ENCODE measurements around the gene HIF1A. TPM values are rescaled to one million over a fixed set of nuclear protein-coding genes. Genes with fewer than 3 reads are reported as not detected.
A peak's percentile ranks its signal among the peaks of the same experiment; 100 is the strongest.

Gene HIF1A
- total and polyA plus RNA-seq, 12 donors, result 47.2 to 531 (median 331) TPM

- peak overlapping the region in 2 of 5 donors; percentile 0 to 42 for H3K27ac ChIP-seq
- peaks cover 0 to 96% of the 10 kb centered on the region in 2 donors for H3K36me3 ChIP-seq (replicated peaks in 1 of 2)
- intact Hi-C loops (cut with DNase I), result no loop called here
- H3K9me3 ChIP-seq (replicated peaks in 1 of 3), result no peaks in the 10 kb centered on the region
- no peak overlapping the region for H3K4me3 ChIP-seq
- 41 to 45% (median 43%) methylated on average over 4 of the region's 4 CpGs for WGBS, 4 donors
- TF ChIP-seq POLR2A (IDR thresholded peaks at IDR 0.05) (no peak), CTCF (IDR thresholded peaks at IDR 0.05) (no peak)
- peaks cover 0 to 13% of the 10 kb centered on the region in 2 donors for H3K4me1 ChIP-seq (replicated peaks in 1 of 2)
- no peak for DNase-seq
- H3K27me3 ChIP-seq, result no peaks in the 10 kb centered on the region
Measured at GRCh38 chr14:61736751-61737150, 41.4 kb downstream of the HIF1A start.

GRCh38 chr14:61737915-61738314 is 42.6 kb downstream of the HIF1A start:
- Histone ChIP-seq H3K36me3 (replicated peaks in 1 of 2) (peaks cover 0 to 97% of the 10 kb centered on the region in 2 donors), H3K27me3 (no peaks in the 10 kb centered on the region), H3K9me3 (replicated peaks in 1 of 3) (no peaks in the 10 kb centered on the region), H3K4me1 (replicated peaks in 1 of 2) (peaks cover 0 to 13% of the 10 kb centered on the region in 2 donors), H3K27ac (peak overlapping the region in 2 of 5 donors; percentile 5 to 26), H3K4me3 (no peak overlapping the region)
- WGBS, 4 donors, result 79 to 87% (median 85%) methylated on average over 5 of the region's 5 CpGs
- intact Hi-C loops (cut with DNase I), result no loop called here
- DNase-seq, result no peak
- no peak for TF ChIP-seq CTCF (IDR thresholded peaks at IDR 0.05)
- TF ChIP-seq POLR2A (IDR thresholded peaks at IDR 0.05), result no peak

- no peak overlapping the region for H3K4me3 ChIP-seq
- peaks cover 0 to 13% of the 10 kb centered on the region in 2 donors for H3K4me1 ChIP-seq (replicated peaks in 1 of 2)
- intact Hi-C loops (cut with DNase I), result no loop called here
- no peak for TF ChIP-seq CTCF (IDR thresholded peaks at IDR 0.05)
- no peak for TF ChIP-seq POLR2A (IDR thresholded peaks at IDR 0.05)
- H3K36me3 ChIP-seq (replicated peaks in 1 of 2), result peaks cover 0 to 97% of the 10 kb centered on the region in 2 donors
- peak overlapping the region in 1 of 5 donors; percentile 6 for H3K27ac ChIP-seq
- H3K9me3 ChIP-seq (replicated peaks in 1 of 3), result no peaks in the 10 kb centered on the region
- H3K27me3 ChIP-seq, result no peaks in the 10 kb centered on the region
- no peak for DNase-seq
Measured at GRCh38 chr14:61739133-61739532, 43.8 kb downstream of the HIF1A start.

- Histone ChIP-seq H3K27me3 (no peaks in the 10 kb centered on the region), H3K9me3 (replicated peaks in 1 of 3) (no peaks in the 10 kb centered on the region), H3K27ac (no peak overlapping the region), H3K4me1 (replicated peaks in 1 of 2) (no peaks in the 10 kb centered on the region), H3K36me3 (replicated peaks in 1 of 2) (peaks cover 0 to 96% of the 10 kb centered on the region in 2 donors), H3K4me3 (no peak overlapping the region)
- no peak for TF ChIP-seq CTCF (IDR thresholded peaks at IDR 0.05)
- WGBS, 4 donors, result 94 to 97% (median 94%) methylated on average over 6 of the region's 6 CpGs
- intact Hi-C loops (cut with DNase I), result no loop called here
- DNase-seq, result no peak
Measured at GRCh38 chr14:61742371-61742770, 47.1 kb downstream of the HIF1A start.
